Fibroblast of skin of left quadriceps (primary cell): ENCODE results near the gene GALNT6.
A peak's percentile ranks its signal among the peaks of the same experiment; 100 is the strongest.
"Not testable (repeated sequence)": the region's sequence is repeated elsewhere in the genome, so short reads cannot be mapped to it uniquely, and the experiment has no call there.

ENCODE experiments used
- DNase-seq, 2 experiments: peaks; one replicate each; pipeline ENCODE4 v3.0.0-alpha.2; 2013; ENCODE audit warnings: low read depth in 2 of 2

The GALNT6 gene

GRCh38 chr12:51323317-51323960 lies 67.8 kb downstream of the GALNT6 start:
- no peak for DNase-seq

- DNase-seq = no peak
These were observed 68.8 kb downstream of the GALNT6 start for GRCh38 chr12:51322452-51322851.

- no peak for DNase-seq
These were observed 69.3 kb downstream of the GALNT6 start for GRCh38 chr12:51321882-51322281.

GRCh38 chr12:51320695-51321320 lies 70.4 kb downstream of the GALNT6 start:
- DNase-seq = peak; percentile 62 to 73

- DNase-seq = no peak
These were observed 70.9 kb downstream of the GALNT6 start for GRCh38 chr12:51320311-51320694.

GRCh38 chr12:51318846-51319599 lies 72.2 kb downstream of the GALNT6 start:
- no peak for DNase-seq

GRCh38 chr12:51318057-51318806 lies 73.0 kb downstream of the GALNT6 start:
- not testable (repeated sequence) for DNase-seq

GRCh38 chr12:51311389-51311788 lies 79.8 kb downstream of the GALNT6 start:
- DNase-seq = no peak

GRCh38 chr12:51307655-51308593 lies 83.3 kb downstream of the GALNT6 start:
- DNase-seq = peak; percentile 55 to 67

GRCh38 chr12:51306507-51306906 lies 84.7 kb downstream of the GALNT6 start:
- no peak for DNase-seq
